ENCODE results near the gene RNMT. TPM values are rescaled to one million over a fixed set of nuclear protein-coding genes. Genes with fewer than 3 reads are reported as not detected.

The RNMT gene
- total RNA-seq, 4 donors from 2014 or later, result 26.7 to 45.9 (median 34.0) TPM

GRCh38 chr18:13801260-13801601, 74.8 kb downstream of the RNMT start:
- Histone ChIP-seq H3K4me3 (replicated peaks in 1 of 3) (peak overlapping the region in 2 of 3 donors; percentile 4 to 9), H3K36me3 (no peaks in the 10 kb centered on the region), H3K4me1 (peaks cover 0 to 5% of the 10 kb centered on the region in 2 donors), H3K9me3 (no peaks in the 10 kb centered on the region), H3K27me3 (no peaks in the 10 kb centered on the region), H3K27ac (no peak overlapping the region)
- no peak for DNase-seq
- no peak for TF ChIP-seq POLR2A (IDR thresholded peaks at IDR 0.05)
- no peak for TF ChIP-seq CTCF (IDR thresholded peaks at IDR 0.05)
- WGBS, 2 donors, result 13 to 17% methylated on average over 15 of the region's 15 CpGs
- intact Hi-C loops (cut with DNase I), result loop anchor here (10.0 kb wide), 1 partner anchor 236 kb away; no protein-coding TSS in a partner anchor

- no peak for DNase-seq
- TF ChIP-seq CTCF (IDR thresholded peaks at IDR 0.05) (no peak), POLR2A (IDR thresholded peaks at IDR 0.05) (no peak)
- intact Hi-C loops (cut with DNase I), result loop anchor here (10.0 kb wide), 1 partner anchor 240 kb away; no protein-coding TSS in a partner anchor
Measured at GRCh38 chr18:13804305-13804704, 77.8 kb downstream of the RNMT start.

DNA sequence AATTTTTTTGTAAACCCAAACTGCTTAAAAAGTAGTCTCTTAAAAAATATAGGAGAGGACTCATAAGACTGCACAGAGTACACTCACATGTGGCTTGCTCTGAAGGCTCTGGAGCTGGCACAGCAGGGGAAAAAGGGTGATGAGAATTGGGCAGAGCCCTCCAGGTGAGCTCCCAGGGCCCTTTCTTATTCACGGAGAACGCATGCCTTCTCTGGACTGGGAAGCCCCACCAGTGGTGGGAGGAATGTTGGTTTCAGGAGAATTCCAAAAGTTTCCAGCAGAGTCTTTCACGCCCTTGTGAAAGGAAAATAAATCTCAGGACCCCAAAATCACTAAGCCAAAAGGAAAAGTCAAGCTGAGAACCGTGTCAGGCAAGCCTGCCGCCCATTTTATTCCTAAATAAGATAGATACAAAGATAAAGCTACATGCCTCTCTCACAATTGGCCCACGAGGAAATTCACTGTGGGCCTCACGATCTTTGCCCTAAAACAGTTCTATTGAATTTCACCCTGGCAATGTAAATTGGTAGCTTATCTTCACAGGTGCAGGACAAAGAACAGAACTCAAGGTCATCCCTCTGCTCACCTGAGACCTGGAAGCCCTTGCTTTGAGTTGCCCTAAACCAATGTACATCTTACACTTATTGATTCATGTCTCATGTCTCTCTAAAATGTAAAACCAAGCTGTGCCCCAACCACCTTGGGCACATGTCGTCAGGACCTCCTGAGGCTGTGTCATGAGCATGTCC, 82.0 kb downstream of the RNMT start:
- no peaks in the 10 kb centered on the region for H3K27me3 ChIP-seq
- H3K4me1 ChIP-seq, result peaks cover 5 to 27% of the 10 kb centered on the region in 2 donors
- 64 to 65% methylated on average over 8 of the region's 8 CpGs for WGBS, 2 donors
- H3K36me3 ChIP-seq, result no peaks in the 10 kb centered on the region
- DNase-seq, result no peak
- no peak overlapping the region for H3K4me3 ChIP-seq (replicated peaks in 1 of 3)
- TF ChIP-seq POLR2A (IDR thresholded peaks at IDR 0.05) (no peak), CTCF (IDR thresholded peaks at IDR 0.05) (no peak)
- H3K27ac ChIP-seq, result no peak overlapping the region
- intact Hi-C loops (cut with DNase I), result loop anchor here (10.0 kb wide), 1 partner anchor 244 kb away; no protein-coding TSS in a partner anchor
- no peaks in the 10 kb centered on the region for H3K9me3 ChIP-seq

More at GRCh38 chr18:13804305-13804704, 77.8 kb downstream of the RNMT start:
- no peak overlapping the region for H3K4me3 ChIP-seq (replicated peaks in 1 of 3)
- no peaks in the 10 kb centered on the region for H3K36me3 ChIP-seq
- H3K27me3 ChIP-seq, result no peaks in the 10 kb centered on the region
- no peak overlapping the region for H3K27ac ChIP-seq
- 35 to 44% methylated on average over 4 of the region's 4 CpGs for WGBS, 2 donors
- peaks cover 0 to 13% of the 10 kb centered on the region in 2 donors for H3K4me1 ChIP-seq
- H3K9me3 ChIP-seq, result no peaks in the 10 kb centered on the region

DNA sequence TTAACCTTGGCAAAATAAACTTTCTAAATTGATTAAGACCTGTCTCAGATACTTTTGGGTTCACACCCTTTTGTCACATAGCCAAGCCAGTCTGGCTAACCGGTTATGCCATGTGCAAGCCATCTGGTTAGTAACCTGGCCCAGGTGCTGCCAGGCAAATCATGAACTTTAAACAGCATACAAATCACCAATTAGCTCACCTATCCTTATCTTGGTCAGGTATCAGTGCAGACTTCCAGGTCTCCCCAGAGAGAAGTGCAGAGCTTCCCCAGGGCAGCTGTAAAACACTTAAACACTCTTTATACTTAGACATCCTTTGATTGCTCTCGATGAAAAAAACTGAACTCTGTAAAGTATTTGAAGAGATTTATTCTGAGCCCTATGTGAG, 82.6 kb downstream of the RNMT start:
- peak; percentile 33 to 40 for DNase-seq
- no peak overlapping the region for H3K27ac ChIP-seq
- intact Hi-C loops (cut with DNase I), result loop anchor here (10.0 kb wide), 1 partner anchor 244 kb away; no protein-coding TSS in a partner anchor

More for the DNA sequence above, 82.6 kb downstream of the RNMT start:
- WGBS, 2 donors, result 39 to 47% methylated on average over 2 of the region's 2 CpGs
- Histone ChIP-seq H3K4me3 (replicated peaks in 1 of 3) (no peak overlapping the region), H3K4me1 (peaks cover 5 to 27% of the 10 kb centered on the region in 2 donors), H3K36me3 (no peaks in the 10 kb centered on the region), H3K27me3 (no peaks in the 10 kb centered on the region), H3K9me3 (no peaks in the 10 kb centered on the region)
- TF ChIP-seq CTCF (IDR thresholded peaks at IDR 0.05) (no peak), POLR2A (IDR thresholded peaks at IDR 0.05) (no peak)
